Motor neuron (in vitro differentiated cells): ENCODE measurements around the gene AP3B1. TPM values are rescaled to one million over a fixed set of nuclear protein-coding genes. Genes with fewer than 3 reads are reported as not detected.

ENCODE experiments used
- ATAC-seq, 8 experiments: fragments of 200-7000 bp; cut with Tn5 transposase; replicated peaks in 6 of 8; 2 replicates each; pipeline ENCODE4 v1.8.0; 2021; ENCODE audit warnings: mild to moderate bottlenecking in 8 of 8, moderate library complexity in 8 of 8
- H3K27ac ChIP-seq, 2 donors: fragments of 250-450 bp; sonication (Bioruptor Pico); 2 replicates each; pipeline ENCODE4 v1.9.0; 2021; ENCODE audit warnings: antibody characterized with exemption in 2 of 2, mild to moderate bottlenecking in 2 of 2, moderate library complexity in 1 of 2
- H3K4me1 ChIP-seq, 2 donors: fragments of 250-450 bp; sonication (Bioruptor Pico); replicated peaks in 1 of 2; 2 replicates each; pipeline ENCODE4 v1.6.1; 2021; ENCODE audit warnings: antibody characterized with exemption in 2 of 2, mild to moderate bottlenecking in 2 of 2, moderate library complexity in 1 of 2
- H3K4me3 ChIP-seq, 5 donors: fragments of 250-450 bp; sonication (Bioruptor Pico); 2 replicates each; pipeline ENCODE4 v1.9.0; 2021; ENCODE audit warnings: antibody characterized with exemption in 5 of 5, mild to moderate bottlenecking in 5 of 5, moderate library complexity in 4 of 5
- WGBS, 10 experiments: fragments of 450-650 bp; shearing (Covaris generic); methylation state at CpG; one replicate each; pipeline ENCODE4 v1.0.0; 2022; 5-methylcytosine and 5-hydroxymethylcytosine counted together
- in situ Hi-C, 9 experiments: fragments of 400-800 bp; cut with MboI; loops; one replicate each; pipeline ENCODE4 v1.15.0; 2021; ENCODE audit warnings: low sequenced_read_pairs in 9 of 9, low pct_unique_long_range_greater_than_20kb in 2 of 9; ENCODE audit not compliant: unreplicated experiment in 9 of 9
- total RNA-seq, 8 experiments: library from RNA; unstranded; fragments of 300-600 nt; gene quantifications; 2 replicates each; pipeline versions ENCODE4 v1.2.3 to v1.2.4, GENCODE V29; 2022

AP3B1 gene
- total RNA-seq, 8 experiments from 2014 or later = 31.7 to 54.7 (median 47.4) TPM

- in situ Hi-C loops = loop anchor here in 2 of 9 experiments (25.0 kb wide), 2 partner anchors 123 to 348 kb away; partner anchors contain the start of gene OTP (in 1 of the 2)
- ATAC-seq = peak in 1 of 8 experiments; percentile 8
- 0 to 40% methylated on average over 1 of the region's 3 CpGs; no CpG with 5 or more reads in 8 of the 10 experiments for WGBS, 10 experiments
- Histone ChIP-seq H3K27ac (no peak overlapping the region), H3K4me3 (no peak overlapping the region), H3K4me1 (peaks cover 16 to 28% of the 10 kb centered on the region in 2 donors)
Observed at GRCh38 chr5:77985247-77985646, 309.3 kb downstream of the AP3B1 start.

DNA sequence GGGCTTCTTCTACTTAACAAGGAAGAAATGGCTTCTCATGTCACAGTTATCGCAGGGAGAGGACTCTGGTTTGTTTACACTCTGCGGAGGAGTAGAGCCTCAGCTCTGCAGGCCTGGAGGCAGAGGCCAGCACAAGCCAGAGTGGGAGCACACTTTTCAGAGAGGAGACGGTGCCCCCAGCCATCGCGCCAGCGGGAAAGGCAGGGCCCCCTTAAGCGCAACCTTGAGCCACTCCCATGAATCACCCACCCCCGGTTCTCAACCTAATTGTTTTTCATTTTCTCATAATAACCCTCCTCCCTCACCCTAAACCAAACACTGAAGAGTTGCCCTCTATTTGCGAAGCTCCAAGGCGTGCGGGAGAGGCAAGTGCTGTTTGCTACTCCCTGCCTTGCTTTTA lies 309.9 kb downstream of the AP3B1 start:
- Histone ChIP-seq H3K4me1 (peaks cover 10 to 22% of the 10 kb centered on the region in 2 donors), H3K27ac (no peak overlapping the region), H3K4me3 (no peak overlapping the region)
- 28 to 96% (median 55%) methylated on average over 1 to 8 of the region's 11 CpGs; no CpG with 5 or more reads in 2 of the 10 experiments for WGBS, 10 experiments
- in situ Hi-C loops = loop anchor here in 2 of 9 experiments (25.0 kb wide), 2 partner anchors 122 to 347 kb away; partner anchors contain the start of gene OTP (in 1 of the 2)
- ATAC-seq = peak in 5 of 8 experiments; percentile 63 to 87 (median 74)

DNA sequence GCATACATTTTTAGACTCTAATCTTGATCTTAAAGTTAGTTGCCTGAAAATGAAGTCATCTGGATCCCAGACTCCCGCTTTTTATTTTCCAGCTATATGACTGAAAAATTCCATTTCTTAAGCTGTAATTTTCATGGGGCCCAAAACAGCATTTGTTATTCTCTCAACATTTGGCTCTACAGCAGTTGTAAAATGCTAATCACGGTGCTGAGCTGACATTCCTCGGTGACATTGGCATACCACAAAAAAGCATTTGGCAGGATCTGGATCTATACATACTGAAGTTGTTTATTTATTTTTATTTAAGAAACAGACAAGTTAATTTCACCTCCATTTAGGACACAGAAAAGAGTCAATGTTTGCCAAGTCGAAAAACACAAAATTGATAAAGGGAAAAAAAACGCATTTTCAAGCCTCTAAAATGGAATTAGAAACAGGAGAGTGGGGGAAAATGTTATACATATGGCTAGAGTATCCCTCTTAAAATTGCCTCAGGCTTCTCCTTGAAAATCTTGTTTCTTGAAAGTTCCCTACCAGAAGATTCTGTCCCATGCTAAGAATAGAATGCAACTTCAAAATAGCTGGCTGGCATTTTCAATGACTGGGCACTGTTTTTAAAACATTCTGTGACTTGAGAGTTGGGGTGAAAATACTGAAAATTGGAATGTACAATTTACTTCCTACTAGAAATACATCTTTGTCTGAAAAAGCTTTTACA lies 310.9 kb downstream of the AP3B1 start:
- H3K4me1 ChIP-seq = peaks cover 8 to 22% of the 10 kb centered on the region in 2 donors
- ATAC-seq = peak in 3 of 8 experiments; percentile 33 to 70 (median 54)
- in situ Hi-C loops = loop anchor here in 2 of 9 experiments (25.0 kb wide), 2 partner anchors 121 to 346 kb away; partner anchors contain the start of gene OTP (in 1 of the 2)
- 0 to 79% (median 47%) methylated on average over 1 to 5 of the region's 5 CpGs for WGBS, 10 experiments
- no peak overlapping the region for H3K4me3 ChIP-seq
- H3K27ac ChIP-seq = no peak overlapping the region

DNA sequence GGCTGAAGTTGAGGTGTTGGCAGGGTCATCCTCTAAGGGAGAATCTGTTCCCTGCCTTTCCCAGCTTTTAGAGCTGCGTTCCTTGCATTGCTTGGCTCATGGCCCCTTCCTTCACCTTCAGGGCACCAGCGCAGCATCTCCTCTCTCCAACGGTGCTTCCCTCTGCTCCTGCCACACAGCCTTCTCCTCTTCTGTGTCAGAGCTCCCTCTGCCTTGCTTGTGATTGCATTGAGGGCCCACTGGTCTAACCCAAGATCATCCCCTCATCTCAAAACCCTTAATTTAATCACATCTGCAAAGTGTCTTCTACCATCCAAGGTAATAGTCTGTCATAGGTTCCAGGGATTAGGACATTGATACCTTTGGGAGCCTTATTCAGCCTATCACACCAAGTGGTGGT lies 312.7 kb downstream of the AP3B1 start:
- ATAC-seq = no peak
- Histone ChIP-seq H3K4me1 (peaks cover 8 to 22% of the 10 kb centered on the region in 2 donors), H3K4me3 (no peak overlapping the region), H3K27ac (no peak overlapping the region)
- in situ Hi-C loops = loop anchor here in 2 of 9 experiments (25.0 kb wide), 2 partner anchors 120 to 345 kb away; partner anchors contain the start of gene OTP (in 1 of the 2)
- WGBS, 10 experiments = 63 to 100% (median 80%) methylated on average over 1 to 3 of the region's 3 CpGs; no CpG with 5 or more reads in 5 of the 10 experiments

- Histone ChIP-seq H3K4me3 (no peak overlapping the region), H3K27ac (no peak overlapping the region), H3K4me1 (peaks cover 14 to 15% of the 10 kb centered on the region in 2 donors)
- in situ Hi-C loops = loop anchor here in 1 of 9 experiments (25.0 kb wide), 1 partner anchor 112 kb away; no protein-coding TSS in a partner anchor
- no peak for ATAC-seq
Observed at GRCh38 chr5:77974576-77974975, 319.9 kb downstream of the AP3B1 start.

DNA sequence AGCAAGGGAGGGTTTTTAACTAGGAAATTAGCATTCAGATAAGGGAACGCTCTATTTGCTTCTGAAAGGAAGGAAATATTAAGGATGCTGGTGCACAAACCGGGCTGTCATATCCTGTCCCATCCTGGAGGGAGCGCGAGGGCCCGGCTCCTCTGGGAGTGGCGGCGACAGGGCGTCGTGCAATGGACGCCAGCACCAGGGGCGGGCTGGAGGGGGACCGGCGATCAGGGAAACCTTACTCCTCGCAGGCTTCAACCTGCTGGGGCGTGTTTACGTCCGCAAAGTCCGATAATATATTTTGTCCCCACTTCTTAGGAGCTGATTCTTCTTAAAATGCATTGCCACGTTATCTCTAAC lies 321.3 kb downstream of the AP3B1 start:
- in situ Hi-C loops = loop anchor here in 1 of 9 experiments (25.0 kb wide), 1 partner anchor 111 kb away; no protein-coding TSS in a partner anchor
- H3K4me3 ChIP-seq = peak overlapping the region; percentile 13 to 31 (median 23)
- H3K4me1 ChIP-seq = peaks cover 14 to 15% of the 10 kb centered on the region in 2 donors
- 6 to 100% (median 67%) methylated on average over 1 to 13 of the region's 19 CpGs; no CpG with 5 or more reads in 3 of the 10 experiments for WGBS, 10 experiments
- peak in 5 of 8 experiments; percentile 42 to 81 (median 69) for ATAC-seq
- no peak overlapping the region for H3K27ac ChIP-seq

DNA sequence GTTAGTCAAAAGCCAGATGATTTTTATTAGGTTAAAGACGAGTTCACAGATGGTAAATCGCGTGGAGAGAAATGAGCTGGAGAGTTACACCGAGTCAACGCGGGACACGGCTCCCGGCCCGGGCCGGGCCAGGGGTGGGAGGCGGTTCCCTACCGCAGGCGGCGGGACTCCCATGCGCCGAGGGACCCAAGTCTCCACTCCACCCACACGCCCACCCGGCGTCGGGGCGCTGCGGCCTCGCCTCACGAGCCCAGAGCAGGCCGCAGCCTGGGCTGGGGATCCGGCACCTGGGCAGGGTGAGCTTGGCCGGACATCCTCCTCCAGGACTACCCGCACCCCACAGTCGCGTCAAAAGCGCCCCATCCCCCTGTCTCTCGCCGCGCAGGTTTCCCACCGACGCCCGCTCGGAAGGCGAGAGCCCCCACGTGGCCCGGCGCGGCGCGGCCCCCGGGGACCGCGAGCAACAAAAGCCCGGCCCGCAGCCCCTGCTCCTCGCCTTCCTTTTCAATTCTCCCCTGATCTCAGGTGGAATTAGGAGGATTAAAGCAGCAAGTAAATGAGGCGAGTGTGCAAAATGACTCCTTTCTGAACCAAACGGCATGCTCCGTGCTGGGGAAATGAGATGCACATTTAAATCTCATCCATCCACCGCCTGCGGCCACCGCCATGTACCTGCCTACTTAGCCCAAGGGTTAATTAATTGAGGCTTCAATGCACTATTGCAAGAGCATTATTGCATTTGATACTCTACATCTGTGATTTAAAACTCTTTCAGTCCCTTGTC lies 321.8 kb downstream of the AP3B1 start:
- Histone ChIP-seq H3K4me3 (peak overlapping the region; percentile 13 to 31 (median 23)), H3K4me1 (peaks cover 14 to 15% of the 10 kb centered on the region in 2 donors), H3K27ac (peak overlapping the region in 1 of 2 donors; percentile 38)
- in situ Hi-C loops = loop anchor here in 1 of 9 experiments (25.0 kb wide), 1 partner anchor 110 kb away; no protein-coding TSS in a partner anchor
- ATAC-seq = peak in 6 of 8 experiments; percentile 39 to 73 (median 71)
- 0 to 70% (median 14%) methylated on average over 2 to 17 of the region's 57 CpGs for WGBS, 10 experiments

DNA sequence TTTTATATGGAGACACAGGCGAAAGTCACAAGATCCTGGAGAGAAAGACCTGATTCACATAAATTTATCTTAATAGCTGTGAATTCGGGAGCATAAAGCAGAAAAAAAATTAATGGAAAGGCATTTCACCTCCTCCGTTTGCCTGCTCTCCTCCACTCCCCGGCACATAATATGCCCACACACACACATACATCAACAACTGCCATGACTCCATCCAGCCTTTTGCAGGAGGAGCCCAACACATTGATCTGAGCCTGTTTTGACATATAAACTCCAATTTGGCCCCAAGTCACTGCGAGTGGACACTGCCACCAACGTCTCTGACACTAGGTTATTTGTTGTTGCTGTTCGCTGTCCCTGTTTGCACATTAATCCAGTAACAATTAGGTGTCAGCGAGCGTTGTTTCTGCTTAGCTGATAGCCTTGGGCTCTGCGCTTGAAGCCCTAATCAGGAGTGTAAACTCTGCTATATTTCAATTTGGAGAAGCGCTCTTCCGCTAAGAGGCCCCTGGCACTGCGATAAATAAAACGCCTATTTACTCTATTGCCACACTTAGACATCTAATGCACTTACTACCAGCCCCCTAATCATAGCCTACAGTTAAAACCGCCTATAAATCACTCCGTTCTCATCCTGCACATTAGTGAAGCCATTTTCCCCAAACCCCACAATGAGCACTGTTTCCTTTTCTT lies 322.6 kb downstream of the AP3B1 start:
- WGBS, 10 experiments = 0 to 96% (median 40%) methylated on average over 1 to 15 of the region's 16 CpGs
- peaks cover 14 to 15% of the 10 kb centered on the region in 2 donors for H3K4me1 ChIP-seq
- peak overlapping the region; percentile 13 to 31 (median 23) for H3K4me3 ChIP-seq
- ATAC-seq = peak in 5 of 8 experiments; percentile 50 to 73 (median 67)
- in situ Hi-C loops = loop anchor here in 1 of 9 experiments (25.0 kb wide), 1 partner anchor 110 kb away; no protein-coding TSS in a partner anchor
- no peak overlapping the region for H3K27ac ChIP-seq

DNA sequence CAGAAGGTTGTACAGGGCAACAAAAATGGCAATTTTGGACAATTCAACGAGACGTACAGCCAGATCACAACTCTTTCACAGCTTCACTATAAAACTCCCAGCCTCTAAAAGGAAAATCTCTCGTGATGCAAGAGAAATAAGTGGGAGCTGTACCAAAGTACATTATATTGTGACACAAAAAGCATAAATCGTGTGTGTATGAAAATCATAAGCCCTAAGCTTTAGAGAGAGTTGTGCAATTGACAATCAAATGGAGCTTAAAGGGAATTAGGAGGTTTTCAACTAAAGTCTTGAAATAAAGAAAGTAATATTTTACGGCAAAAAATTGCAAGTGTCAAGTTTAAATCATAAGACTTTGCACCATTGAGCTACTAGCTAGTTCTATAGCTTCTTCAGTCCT lies 323.6 kb downstream of the AP3B1 start:
- in situ Hi-C loops = loop anchor here in 1 of 9 experiments (25.0 kb wide), 1 partner anchor 109 kb away; no protein-coding TSS in a partner anchor
- peaks cover 14 to 15% of the 10 kb centered on the region in 2 donors for H3K4me1 ChIP-seq
- WGBS, 10 experiments = 46 to 100% (median 75%) methylated on average over 1 to 5 of the region's 5 CpGs
- ATAC-seq = no peak
- H3K27ac ChIP-seq = no peak overlapping the region
- no peak overlapping the region for H3K4me3 ChIP-seq

- H3K27ac ChIP-seq = no peak overlapping the region
- no peak for ATAC-seq
- in situ Hi-C loops = loop anchor here in 1 of 9 experiments (25.0 kb wide), 1 partner anchor 101 kb away; no protein-coding TSS in a partner anchor
- H3K4me1 ChIP-seq = peaks cover 13 to 16% of the 10 kb centered on the region in 2 donors
- no peak overlapping the region for H3K4me3 ChIP-seq
- 58 to 81% (median 73%) methylated on average over 1 to 4 of the region's 4 CpGs; no CpG with 5 or more reads in 1 of the 10 experiments for WGBS, 10 experiments
Observed at GRCh38 chr5:77963795-77964194, 330.7 kb downstream of the AP3B1 start.

DNA sequence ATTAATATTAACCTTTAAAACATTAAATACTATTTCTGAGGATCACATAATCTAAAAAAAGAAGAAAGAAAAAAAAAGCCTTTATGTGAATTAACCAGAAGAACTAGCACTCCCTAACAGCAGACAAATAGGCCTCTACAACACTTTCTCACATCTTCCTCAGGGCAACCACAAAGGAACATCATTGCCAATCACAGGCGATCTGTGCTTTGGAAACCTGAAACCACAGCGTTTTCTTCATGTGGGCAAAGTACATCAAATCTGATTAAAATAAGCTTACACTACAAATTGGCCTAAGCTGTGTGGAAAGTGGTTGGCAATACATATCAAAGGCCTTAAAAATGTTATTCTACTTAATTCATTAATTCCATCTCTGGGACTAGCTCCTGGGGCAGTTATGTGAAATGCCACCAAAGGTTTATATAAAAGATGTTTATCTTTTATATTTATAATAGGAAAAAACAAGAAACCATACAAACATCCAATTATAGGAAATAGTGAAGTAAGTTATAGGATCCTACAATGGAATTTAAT lies 333.6 kb downstream of the AP3B1 start:
- Histone ChIP-seq H3K4me1 (peaks cover 19 to 20% of the 10 kb centered on the region in 2 donors), H3K4me3 (no peak overlapping the region), H3K27ac (no peak overlapping the region)
- ATAC-seq = peak in 1 of 8 experiments; percentile 31
- in situ Hi-C loops = loop anchor here in 1 of 9 experiments (25.0 kb wide), 1 partner anchor 99 kb away; no protein-coding TSS in a partner anchor
- 35 to 61% (median 48%) methylated on average over 1 to 2 of the region's 2 CpGs; no CpG with 5 or more reads in 4 of the 10 experiments for WGBS, 10 experiments
